K562 (cell line): ENCODE results near the gene RIOK3. TPM values are rescaled to one million over a fixed set of nuclear protein-coding genes. Genes with fewer than 3 reads are reported as not detected.

Source experiments
- ATF1 ChIP-seq, 2 experiments: fragments of 450-650 bp in 1 of 2; IDR thresholded peaks; 2 replicates each; pipeline ENCODE4 v1.6.1; 2016; ENCODE audit warnings: missing compliant biosample characterization in 1 of 2, missing genetic modification characterization in 1 of 2
- CTBP1 ChIP-seq: fragments of 450-650 bp; IDR thresholded peaks from 2 replicates; pipeline ENCODE4 v1.6.1; 2016; ENCODE audit warnings: borderline replicate concordance
- EZH2 ChIP-seq: IDR thresholded peaks from 2 replicates; pipeline ENCODE4 v1.6.1; 2012; ENCODE audit warnings: low read depth, mild to moderate bottlenecking, inconsistent platforms, low read length, borderline replicate concordance
- HCFC1 ChIP-seq: IDR thresholded peaks from 2 replicates; pipeline ENCODE4 v1.6.1; 2012; ENCODE audit warnings: low read depth, low read length, improper control_type of control experiment
- HDAC2 ChIP-seq: fragments of 450-650 bp; IDR thresholded peaks from 2 replicates; pipeline ENCODE4 v1.6.1; 2016; ENCODE audit warnings: mild to moderate bottlenecking
- HSF4 ChIP-seq: fragments of 250-450 bp; sonication (Bioruptor Pico); IDR thresholded peaks from 2 replicates; pipeline ENCODE4 v2.1.2; 2022; ENCODE audit warnings: mild to moderate bottlenecking, moderate library complexity, borderline replicate concordance
- JUND ChIP-seq, 2 experiments: IDR thresholded peaks; 2 replicates in 1 of 2; 3 replicates in 1 of 2; pipeline ENCODE4 v1.6.1; 2011; ENCODE audit warnings: borderline replicate concordance in 2 of 2, low read depth in 2 of 2, low read length in 2 of 2, improper control_type of control experiment in 1 of 2, missing biosample characterization in 1 of 2, missing genetic modification characterization in 1 of 2, missing genetic modification reagents in 1 of 2
- KAT8 ChIP-seq: fragments of 450-650 bp; IDR thresholded peaks from 2 replicates; pipeline ENCODE4 v1.6.1; 2016; ENCODE audit warnings: low read depth, mild to moderate bottlenecking
- MITF ChIP-seq: IDR thresholded peaks from 2 replicates; pipeline ENCODE4 v1.6.1; 2014; ENCODE audit warnings: antibody characterized with exemption
- NR2C2 ChIP-seq, 2 experiments: fragments of 200-800 bp in 1 of 2; sonication (Bioruptor generic) in 1 of 2; sonication (generic) in 1 of 2; formaldehyde crosslinking in 1 of 2; IDR thresholded peaks; 2 replicates each; pipeline versions ENCODE4 v1.6.1 to v1.8.0; 2016 to 2022; ENCODE audit warnings: mild to moderate bottlenecking in 1 of 2, missing compliant biosample characterization in 1 of 2, missing genetic modification characterization in 1 of 2, missing genetic modification reagents in 1 of 2
- PYGO2 ChIP-seq: fragments of 450-650 bp; IDR thresholded peaks from 2 replicates; pipeline ENCODE4 v1.6.1; 2016; ENCODE audit warnings: mild to moderate bottlenecking, missing genetic modification characterization, moderate library complexity, missing compliant biosample characterization
- RB1 ChIP-seq: fragments of 450-650 bp; IDR thresholded peaks from 2 replicates; pipeline ENCODE4 v1.6.1; 2017; ENCODE audit warnings: low read depth, mild to moderate bottlenecking
- RCOR1 ChIP-seq, 2 experiments: IDR thresholded peaks; 2 replicates each; pipeline ENCODE4 v1.6.1; 2012; ENCODE audit warnings: low read depth in 2 of 2, low read length in 2 of 2, borderline replicate concordance in 1 of 2, improper control_type of control experiment in 1 of 2
- SMAD1 ChIP-seq: fragments of 150-350 bp; IDR thresholded peaks from 2 replicates; pipeline ENCODE4 v1.6.1; 2014; ENCODE audit warnings: low read length, low read depth; ENCODE audit not compliant: partially characterized antibody
- SMAD2 ChIP-seq: fragments of 150-350 bp; IDR thresholded peaks from 2 replicates; pipeline ENCODE4 v1.6.1; 2014; ENCODE audit warnings: low read depth, mild to moderate bottlenecking, low read length
- TBL1XR1 ChIP-seq, 2 experiments: IDR thresholded peaks; 2 replicates each; pipeline ENCODE4 v1.6.1; 2012; ENCODE audit warnings: improper control_type of control experiment in 2 of 2, low read length in 2 of 2, mild to moderate bottlenecking in 1 of 2
- UBTF ChIP-seq, 2 experiments: IDR thresholded peaks; 2 replicates each; pipeline ENCODE4 v1.6.1; 2012; ENCODE audit warnings: improper control_type of control experiment in 2 of 2, low read depth in 2 of 2, low read length in 2 of 2, borderline replicate concordance in 1 of 2
- ZNF134 ChIP-seq: fragments of 250-450 bp; sonication (Bioruptor Pico); conservative IDR thresholded peaks from 2 replicates; pipeline ENCODE4 v1.4.0; 2020
- ZNF592 ChIP-seq: fragments of 450-650 bp; IDR thresholded peaks from 2 replicates; pipeline ENCODE4 v1.6.1; 2017; ENCODE audit warnings: antibody characterized with exemption, mild to moderate bottlenecking
- ZNF79 ChIP-seq: fragments of 250-450 bp; sonication (Bioruptor Pico); IDR thresholded peaks from 2 replicates; pipeline ENCODE4 v1.4.0; 2020; ENCODE audit warnings: low read depth, mild to moderate bottlenecking, moderate library complexity
- polyA plus RNA-seq, 8 experiments: library from polyadenylated mRNA; depleted of rRNA in 4 of 8; stranded (reverse) in 5 of 8; unstranded in 3 of 8; fragments of >200 nt; fragmentation: Nextera tagmentation in 2 of 8; fragmentation: Illumina TruSeq in 1 of 8; extraction: Ambion mirVana in 2 of 8; extraction: Trizol in 1 of 8; gene quantifications; 2 replicates each; pipeline versions ENCODE4 v1.2.1 to v1.2.3, GENCODE V29; 2011 to 2014; ENCODE audit warnings: inconsistent platforms in 1 of 8, missing spikeins in 1 of 8
- total RNA-seq, 7 experiments: library from RNA; depleted of rRNA in 6 of 7; stranded (reverse); fragments of >200 nt in 6 of 7; fragmentation: Illumina TruSeq in 2 of 7; extraction: Trizol in 2 of 7; gene quantifications; 2 replicates each; pipeline versions ENCODE4 v1.2.1 to v1.2.3, GENCODE V29; 2011 to 2021; ENCODE audit warnings: low replicate concordance in 1 of 7

RIOK3 gene
- total and polyA plus RNA-seq, 9 of the 15 experiments (the other 6 are each of a cell fraction or from before 2014, with no cell fraction given): 21.4 to 89.5 (median 62.9) TPM

- TF ChIP-seq ZNF592 (0 out of 2 replicates have a peak, but pooled peaks have one; percentile 30), HDAC2 (peak; percentile 73; the same call in 1 of the 2 replicates), SMAD1 (no peak), KAT8 (no peak), EZH2 (no peak), CTBP1 (peak; percentile 89), RCOR1 (IDR thresholded peaks at IDR 0.05; ENCODE audit: borderline replicate concordance in 1 of 2, low read depth in 2 of 2, low read length in 2 of 2) (peak in 1 of 2 experiments; percentile 96; a peak in 2 of 4 replicates), ZNF134 (CRISPR knock-in tag) (no peak), RB1 (no peak), NR2C2 (CRISPR knock-in tag; IDR thresholded peaks at IDR 0.05) (no peak), NR2C2 (tag; IDR thresholded peaks at IDR 0.05) (peak; percentile 37; the same call in 1 of the 2 replicates), PYGO2 (no peak), TBL1XR1 (IDR thresholded peaks at IDR 0.05; ENCODE audit: low read length in 2 of 2) (peak in 1 of 2 experiments; percentile 42; a peak in 1 of 4 replicates), HSF4 (CRISPR knock-in tag) (no peak), UBTF (IDR thresholded peaks at IDR 0.05; ENCODE audit: borderline replicate concordance in 1 of 2, low read depth in 2 of 2, low read length in 2 of 2) (no peak), SMAD2 (no peak), ATF1 (CRISPR knock-in tag; IDR thresholded peaks at IDR 0.05) (peak; percentile 84), ATF1 (tag; IDR thresholded peaks at IDR 0.05) (peak; percentile 91), ZNF79 (CRISPR knock-in tag) (no peak), HCFC1 (peak; percentile 62), JUND (IDR thresholded peaks at IDR 0.05; ENCODE audit: borderline replicate concordance, low read depth, low read length) (peak; percentile 79), JUND (tag; IDR thresholded peaks at IDR 0.05; ENCODE audit: borderline replicate concordance, low read depth, low read length) (peak; percentile 56; the same call in 1 of the 3 replicates), MITF (no peak)
Observed at GRCh38 chr18:23433360-23433759, 19.7 kb upstream of the RIOK3 start (continued).
